K562 (cell line): ENCODE results near the gene PRM2. TPM values are rescaled to one million over a fixed set of nuclear protein-coding genes. Genes with fewer than 3 reads are reported as not detected.

Experiments
- ARHGAP35 ChIP-seq: fragments of 450-650 bp; IDR thresholded peaks from 2 replicates; pipeline ENCODE4 v1.6.1; 2018; ENCODE audit not compliant: partially characterized antibody
- CBFA2T2 ChIP-seq: fragments of 450-650 bp; conservative IDR thresholded peaks from 2 replicates; pipeline ENCODE4 v1.6.1; 2017; ENCODE audit warnings: mild to moderate bottlenecking
- EP400 ChIP-seq: fragments of 450-650 bp; IDR thresholded peaks from 2 replicates; pipeline ENCODE4 v1.6.1; 2017; ENCODE audit warnings: antibody characterized with exemption, mild to moderate bottlenecking, moderate library complexity
- HNRNPLL ChIP-seq: fragments of 200-400 bp; formaldehyde crosslinking; IDR thresholded peaks from 2 replicates; pipeline ENCODE4 v1.6.1; 2017; ENCODE audit warnings: low read length, low read depth, mild to moderate bottlenecking; ENCODE audit not compliant: poor library complexity, severe bottlenecking
- PCBP1 ChIP-seq: fragments of 200-400 bp; formaldehyde crosslinking; IDR thresholded peaks from 2 replicates; pipeline ENCODE4 v1.6.1; 2018; ENCODE audit warnings: mild to moderate bottlenecking, low read depth, low read length; ENCODE audit not compliant: poor library complexity, severe bottlenecking
- TCF7L2 ChIP-seq: fragments of 150-350 bp; IDR thresholded peaks from 2 replicates; pipeline ENCODE4 v1.6.1; 2016; ENCODE audit warnings: low read depth, mild to moderate bottlenecking, low read length, moderate library complexity
- ZNF133 ChIP-seq: fragments of 250-450 bp; sonication (Bioruptor Pico); IDR thresholded peaks from 2 replicates; pipeline ENCODE4 v1.4.0; 2020; ENCODE audit warnings: mild to moderate bottlenecking
- polyA plus RNA-seq, 8 experiments: library from polyadenylated mRNA; depleted of rRNA in 4 of 8; stranded (reverse) in 5 of 8; unstranded in 3 of 8; fragments of >200 nt; fragmentation: Nextera tagmentation in 2 of 8; fragmentation: Illumina TruSeq in 1 of 8; extraction: Ambion mirVana in 2 of 8; extraction: Trizol in 1 of 8; gene quantifications; 2 replicates each; pipeline versions ENCODE4 v1.2.1 to v1.2.3, GENCODE V29; 2011 to 2014; ENCODE audit warnings: inconsistent platforms in 1 of 8, missing spikeins in 1 of 8
- total RNA-seq, 7 experiments: library from RNA; depleted of rRNA in 6 of 7; stranded (reverse); fragments of >200 nt in 6 of 7; fragmentation: Illumina TruSeq in 2 of 7; extraction: Trizol in 2 of 7; gene quantifications; 2 replicates each; pipeline versions ENCODE4 v1.2.1 to v1.2.3, GENCODE V29; 2011 to 2021; ENCODE audit warnings: low replicate concordance in 1 of 7
- TF ChIP-seq, protein P1 (sequence below), 2 experiments: fragments of 450-650 bp in 1 of 2; sonication (generic) in 1 of 2; formaldehyde crosslinking in 1 of 2; IDR thresholded peaks; 2 replicates each; pipeline versions ENCODE4 v1.7.1 to v1.9.0; 2016 to 2022; ENCODE audit warnings: inconsistent platforms in 1 of 2, mild to moderate bottlenecking in 1 of 2, missing genetic modification reagents in 1 of 2
- TF ChIP-seq, protein P2 (sequence below): sonication (generic); formaldehyde crosslinking; IDR thresholded peaks from 2 replicates; pipeline ENCODE4 v1.8.1; 2022; ENCODE audit warnings: missing genetic modification reagents
- TF ChIP-seq, protein P3 (sequence below): sonication (generic); formaldehyde crosslinking; IDR thresholded peaks from 2 replicates; pipeline ENCODE4 v1.9.0; 2022; ENCODE audit warnings: mild to moderate bottlenecking, missing genetic modification reagents
- TF ChIP-seq, protein P4 (sequence below): sonication (generic); formaldehyde crosslinking; IDR thresholded peaks from 2 replicates; pipeline ENCODE4 v1.8.1; 2022; ENCODE audit warnings: missing genetic modification reagents

Gene PRM2
- total and polyA plus RNA-seq, 9 of the 15 experiments (the other 6 are each of a cell fraction or from before 2014, with no cell fraction given), result not detected

DNA sequence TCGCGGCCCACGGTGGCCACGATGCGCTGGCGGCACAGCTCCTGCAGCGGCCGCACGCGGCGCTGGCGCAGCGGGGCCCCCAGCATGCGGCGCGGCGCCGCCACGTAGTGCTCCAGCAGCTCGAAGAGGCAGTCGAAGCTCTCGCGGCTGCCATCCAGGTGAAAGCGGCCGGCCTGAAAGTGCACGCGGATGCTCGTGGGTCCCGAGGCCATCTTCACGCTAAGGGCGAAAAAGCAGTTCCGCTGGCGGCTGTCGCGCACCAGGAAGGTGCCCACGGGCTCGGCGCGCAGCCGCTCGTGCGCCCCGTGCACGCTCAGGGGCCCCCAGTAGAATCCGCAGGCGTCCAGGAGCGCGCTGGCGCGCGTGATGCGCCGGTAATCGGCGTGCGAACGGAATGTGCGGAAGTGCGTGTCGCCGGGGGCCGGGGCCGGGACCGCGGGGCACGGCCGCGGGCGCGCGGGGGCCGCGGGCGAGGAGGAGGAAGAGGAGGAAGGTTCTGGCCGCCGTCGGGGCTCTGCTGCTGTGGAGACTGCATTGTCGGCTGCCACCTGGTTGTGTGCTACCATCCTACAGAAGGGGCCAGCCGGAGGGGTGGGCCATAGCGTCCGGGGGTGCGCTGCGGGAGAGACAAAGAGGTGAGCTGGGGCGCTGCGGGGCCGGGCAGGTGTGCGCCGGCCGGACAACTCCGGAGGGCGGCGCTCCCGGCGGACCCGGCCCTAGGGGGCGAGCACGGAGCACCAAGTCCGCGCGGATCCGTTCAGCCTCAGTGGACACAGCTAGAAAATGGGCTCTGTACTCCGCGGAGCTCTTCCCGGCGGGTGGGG, 21.2 kb downstream of the PRM2 start (continued):
- TF ChIP-seq, protein P1, sequence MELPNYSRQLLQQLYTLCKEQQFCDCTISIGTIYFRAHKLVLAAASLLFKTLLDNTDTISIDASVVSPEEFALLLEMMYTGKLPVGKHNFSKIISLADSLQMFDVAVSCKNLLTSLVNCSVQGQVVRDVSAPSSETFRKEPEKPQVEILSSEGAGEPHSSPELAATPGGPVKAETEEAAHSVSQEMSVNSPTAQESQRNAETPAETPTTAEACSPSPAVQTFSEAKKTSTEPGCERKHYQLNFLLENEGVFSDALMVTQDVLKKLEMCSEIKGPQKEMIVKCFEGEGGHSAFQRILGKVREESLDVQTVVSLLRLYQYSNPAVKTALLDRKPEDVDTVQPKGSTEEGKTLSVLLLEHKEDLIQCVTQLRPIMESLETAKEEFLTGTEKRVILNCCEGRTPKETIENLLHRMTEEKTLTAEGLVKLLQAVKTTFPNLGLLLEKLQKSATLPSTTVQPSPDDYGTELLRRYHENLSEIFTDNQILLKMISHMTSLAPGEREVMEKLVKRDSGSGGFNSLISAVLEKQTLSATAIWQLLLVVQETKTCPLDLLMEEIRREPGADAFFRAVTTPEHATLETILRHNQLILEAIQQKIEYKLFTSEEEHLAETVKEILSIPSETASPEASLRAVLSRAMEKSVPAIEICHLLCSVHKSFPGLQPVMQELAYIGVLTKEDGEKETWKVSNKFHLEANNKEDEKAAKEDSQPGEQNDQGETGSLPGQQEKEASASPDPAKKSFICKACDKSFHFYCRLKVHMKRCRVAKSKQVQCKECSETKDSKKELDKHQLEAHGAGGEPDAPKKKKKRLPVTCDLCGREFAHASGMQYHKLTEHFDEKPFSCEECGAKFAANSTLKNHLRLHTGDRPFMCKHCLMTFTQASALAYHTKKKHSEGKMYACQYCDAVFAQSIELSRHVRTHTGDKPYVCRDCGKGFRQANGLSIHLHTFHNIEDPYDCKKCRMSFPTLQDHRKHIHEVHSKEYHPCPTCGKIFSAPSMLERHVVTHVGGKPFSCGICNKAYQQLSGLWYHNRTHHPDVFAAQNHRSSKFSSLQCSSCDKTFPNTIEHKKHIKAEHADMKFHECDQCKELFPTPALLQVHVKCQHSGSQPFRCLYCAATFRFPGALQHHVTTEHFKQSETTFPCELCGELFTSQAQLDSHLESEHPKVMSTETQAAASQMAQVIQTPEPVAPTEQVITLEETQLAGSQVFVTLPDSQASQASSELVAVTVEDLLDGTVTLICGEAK (IDR thresholded peaks at IDR 0.05), result no peak
- TF ChIP-seq, protein P1 (CRISPR knock-in tag; IDR thresholded peaks at IDR 0.05), result peak; percentile 82
- peak; percentile 63; the same call in 1 of the 2 replicates for TF ChIP-seq EP400
- TF ChIP-seq TCF7L2, result no peak
- no peak for TF ChIP-seq CBFA2T2
- TF ChIP-seq, protein P2, sequence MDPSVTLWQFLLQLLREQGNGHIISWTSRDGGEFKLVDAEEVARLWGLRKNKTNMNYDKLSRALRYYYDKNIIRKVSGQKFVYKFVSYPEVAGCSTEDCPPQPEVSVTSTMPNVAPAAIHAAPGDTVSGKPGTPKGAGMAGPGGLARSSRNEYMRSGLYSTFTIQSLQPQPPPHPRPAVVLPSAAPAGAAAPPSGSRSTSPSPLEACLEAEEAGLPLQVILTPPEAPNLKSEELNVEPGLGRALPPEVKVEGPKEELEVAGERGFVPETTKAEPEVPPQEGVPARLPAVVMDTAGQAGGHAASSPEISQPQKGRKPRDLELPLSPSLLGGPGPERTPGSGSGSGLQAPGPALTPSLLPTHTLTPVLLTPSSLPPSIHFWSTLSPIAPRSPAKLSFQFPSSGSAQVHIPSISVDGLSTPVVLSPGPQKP (CRISPR knock-in tag), result peak; percentile 77; the same call in 1 of the 2 replicates
- TF ChIP-seq, protein P3, sequence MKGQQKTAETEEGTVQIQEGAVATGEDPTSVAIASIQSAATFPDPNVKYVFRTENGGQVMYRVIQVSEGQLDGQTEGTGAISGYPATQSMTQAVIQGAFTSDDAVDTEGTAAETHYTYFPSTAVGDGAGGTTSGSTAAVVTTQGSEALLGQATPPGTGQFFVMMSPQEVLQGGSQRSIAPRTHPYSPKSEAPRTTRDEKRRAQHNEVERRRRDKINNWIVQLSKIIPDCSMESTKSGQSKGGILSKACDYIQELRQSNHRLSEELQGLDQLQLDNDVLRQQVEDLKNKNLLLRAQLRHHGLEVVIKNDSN (CRISPR knock-in tag), result peak; percentile 61; the same call in 1 of the 2 replicates
- TF ChIP-seq, protein P4, sequence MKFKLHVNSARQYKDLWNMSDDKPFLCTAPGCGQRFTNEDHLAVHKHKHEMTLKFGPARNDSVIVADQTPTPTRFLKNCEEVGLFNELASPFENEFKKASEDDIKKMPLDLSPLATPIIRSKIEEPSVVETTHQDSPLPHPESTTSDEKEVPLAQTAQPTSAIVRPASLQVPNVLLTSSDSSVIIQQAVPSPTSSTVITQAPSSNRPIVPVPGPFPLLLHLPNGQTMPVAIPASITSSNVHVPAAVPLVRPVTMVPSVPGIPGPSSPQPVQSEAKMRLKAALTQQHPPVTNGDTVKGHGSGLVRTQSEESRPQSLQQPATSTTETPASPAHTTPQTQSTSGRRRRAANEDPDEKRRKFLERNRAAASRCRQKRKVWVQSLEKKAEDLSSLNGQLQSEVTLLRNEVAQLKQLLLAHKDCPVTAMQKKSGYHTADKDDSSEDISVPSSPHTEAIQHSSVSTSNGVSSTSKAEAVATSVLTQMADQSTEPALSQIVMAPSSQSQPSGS (CRISPR knock-in tag), result peak; percentile 92
- TF ChIP-seq PCBP1, result peak; percentile 72
- 0 out of 2 replicates have a peak, but pooled peaks have one; percentile 14 for TF ChIP-seq ZNF133 (CRISPR knock-in tag)
- no peak for TF ChIP-seq ARHGAP35
- TF ChIP-seq HNRNPLL, result peak; percentile 78
